ENCODE data around the gene FOXP4.

GRCh38 chr6:41584205-41584604 is 38.0 kb downstream of the FOXP4 start:
- no peak for TF ChIP-seq POLR2AphosphoS5 (IDR thresholded peaks at IDR 0.05; ENCODE audit: low read depth, low read length)
- no peak for TF ChIP-seq POLR2A (IDR thresholded peaks at IDR 0.05; ENCODE audit: borderline replicate concordance, extremely low read depth, insufficient read depth, insufficient read length)

Data from HCT116 (cell line).